K562 (cell line): ENCODE data around the gene CDC42SE2. TPM values are rescaled to one million over a fixed set of nuclear protein-coding genes. Genes with fewer than 3 reads are reported as not detected.

ENCODE experiments used
- ATAC-seq: fragments of 200-7000 bp; cut with Tn5 transposase; 3 replicates; pipeline ENCODE4 v1.9.1; 2020; ENCODE audit warnings: moderate library complexity
- BruUV-seq: library from RNA; stranded (reverse); fragments of 400-500 nt; replicated peaks from 2 replicates; lab custom pipeline; 2021; lab: Mats Ljungman, UMichigan
- CTCF ChIA-PET: fragments of 300-600 bp; formaldehyde crosslinking; extraction: SDS; loops from one replicate; lab custom pipeline; 2021; ENCODE audit warnings: low intra/inter-chr PET ratio; lab: Yijun Ruan, JAX
- POLR2A ChIA-PET: fragments of 300-600, 350-650 bp; sonication (Branson Sonifier 250); formaldehyde crosslinking; extraction: SDS; loops from one replicate; lab custom pipeline; 2021; ENCODE audit warnings: antibody characterized with exemption, inconsistent platforms; lab: Yijun Ruan, JAX
- DNase-seq, 4 experiments: peaks; one replicate each; pipeline versions ENCODE4 v3.0.0 to v3.0.0-alpha.2; 2011 to 2018; ENCODE audit warnings: low spot score in 3 of 4, mixed read lengths in 3 of 4; ENCODE audit errors: extremely low read depth in 1 of 4
- FAIRE-seq: peaks from 2 replicates; lab custom pipeline; 2011; peaks lifted over from hg19 to GRCh38; lab: Jason Lieb, UNC
- H2AFZ ChIP-seq: 2 replicates; pipeline ENCODE4 v1.6.0; 2011; ENCODE audit warnings: low read depth, low read length, control low read depth, inconsistent platforms
- H3K27ac ChIP-seq: fragments of 200-600 bp; 3 replicates; pipeline ENCODE4 v1.8.0; 2011; ENCODE audit warnings: low read depth, mild to moderate bottlenecking, control low read depth, inconsistent platforms, low read length, moderate library complexity, mixed read lengths; ENCODE audit errors: extremely low read depth
- H3K27me3 ChIP-seq, 2 experiments: fragments of 300-600 bp in 1 of 2; 2 replicates in 1 of 2; 3 replicates in 1 of 2; pipeline versions ENCODE4 v1.6.0 to v1.8.0; 2011; ENCODE audit warnings: inconsistent platforms in 2 of 2, low read length in 2 of 2, mild to moderate bottlenecking in 1 of 2, mixed read lengths in 1 of 2, moderate library complexity in 1 of 2; ENCODE audit not compliant: control insufficient read depth in 2 of 2, insufficient read depth in 2 of 2
- H3K36me3 ChIP-seq: fragments of 300-600 bp; 3 replicates; pipeline ENCODE4 v1.8.0; 2011; ENCODE audit warnings: mild to moderate bottlenecking, low read length, inconsistent platforms; ENCODE audit not compliant: control insufficient read depth, insufficient read depth
- H3K4me1 ChIP-seq, 2 experiments: fragments of 200-600 bp in 1 of 2; replicated peaks in 1 of 2; 2 replicates in 1 of 2; 3 replicates in 1 of 2; pipeline versions ENCODE4 v1.5.1 to v1.8.0; 2011; ENCODE audit warnings: inconsistent platforms in 2 of 2, low read length in 2 of 2, mild to moderate bottlenecking in 1 of 2, mixed read lengths in 1 of 2, moderate library complexity in 1 of 2; ENCODE audit not compliant: control insufficient read depth in 2 of 2, insufficient read depth in 2 of 2
- H3K4me2 ChIP-seq: 2 replicates; pipeline ENCODE4 v1.6.1; 2011; ENCODE audit warnings: low read length, control low read depth, inconsistent platforms, mixed read lengths; ENCODE audit not compliant: insufficient read depth
- H3K4me3 ChIP-seq: fragments of 200-600 bp; sonication (generic), shearing (Covaris generic); 2 replicates; pipeline ENCODE4 v1.5.1; 2016; ENCODE audit warnings: control low read depth, inconsistent platforms
- H3K79me2 ChIP-seq: fragments of 200-600 bp; 3 replicates; pipeline ENCODE4 v1.8.0; 2011; ENCODE audit warnings: low read length, inconsistent platforms; ENCODE audit not compliant: control insufficient read depth, insufficient read depth
- H3K9ac ChIP-seq, 2 experiments: 2 replicates each; pipeline versions ENCODE4 v1.6.0 to v1.6.1; 2011; ENCODE audit warnings: low read depth in 2 of 2, low read length in 2 of 2, control low read depth in 1 of 2, inconsistent platforms in 1 of 2, mild to moderate bottlenecking in 1 of 2, mixed read lengths in 1 of 2; ENCODE audit not compliant: insufficient read depth in 1 of 2
- H3K9me1 ChIP-seq: one replicate; pipeline ENCODE4 v1.6.0; 2011; ENCODE audit warnings: inconsistent platforms, mild to moderate bottlenecking, low read length, moderate library complexity; ENCODE audit not compliant: control insufficient read depth, insufficient read depth
- H3K9me3 ChIP-seq: replicated peaks from 2 replicates; pipeline ENCODE4 v1.5.1; 2011; ENCODE audit warnings: low read depth, low read length, inconsistent platforms; ENCODE audit not compliant: control insufficient read depth, insufficient read depth
- H4K20me1 ChIP-seq: replicated peaks from 2 replicates; pipeline ENCODE4 v1.6.1; 2011; ENCODE audit warnings: low read length, inconsistent platforms, mixed read lengths; ENCODE audit not compliant: control insufficient read depth, insufficient read depth
- BCL6 ChIP-seq: fragments of 250-450 bp; sonication (Bioruptor Pico); IDR thresholded peaks from 2 replicates; pipeline ENCODE4 v1.4.0; 2020
- ELF2 ChIP-seq: fragments of 250-450 bp; sonication (Bioruptor Pico); IDR thresholded peaks from 2 replicates; pipeline ENCODE4 v1.5.0; 2021; ENCODE audit warnings: mild to moderate bottlenecking
- ESRRB ChIP-seq: fragments of 250-450 bp; sonication (Bioruptor Pico); IDR thresholded peaks from 2 replicates; pipeline ENCODE4 v1.5.0; 2020; ENCODE audit warnings: mild to moderate bottlenecking, moderate library complexity, borderline replicate concordance
- FIP1L1 ChIP-seq: fragments of 200-400 bp; formaldehyde crosslinking; IDR thresholded peaks from 2 replicates; pipeline ENCODE4 v1.6.1; 2018; ENCODE audit warnings: mild to moderate bottlenecking, low read depth, low read length; ENCODE audit not compliant: poor library complexity, severe bottlenecking
- ID3 ChIP-seq, 2 experiments: fragments of 250-450 bp in 1 of 2; fragments of 450-650 bp in 1 of 2; sonication (Bioruptor Pico) in 1 of 2; IDR thresholded peaks; 2 replicates each; pipeline versions ENCODE4 v1.6.1 to v1.8.0; 2016 to 2021; ENCODE audit warnings: mild to moderate bottlenecking in 2 of 2, moderate library complexity in 2 of 2, missing compliant biosample characterization in 1 of 2, missing genetic modification characterization in 1 of 2
- IFI16 ChIP-seq: fragments of 250-450 bp; sonication (Bioruptor Pico); IDR thresholded peaks from 2 replicates; pipeline ENCODE4 v2.1.2; 2022; ENCODE audit warnings: mild to moderate bottlenecking, inconsistent platforms
- PTRF ChIP-seq: fragments of 450-650 bp; IDR thresholded peaks from 2 replicates; pipeline ENCODE4 v1.6.1; 2016; ENCODE audit warnings: mild to moderate bottlenecking, missing genetic modification characterization, missing compliant biosample characterization
- SNRNP70 ChIP-seq: fragments of 200-400 bp; formaldehyde crosslinking; optimal IDR thresholded peaks from 2 replicates; pipeline ENCODE3; 2017; ENCODE audit warnings: low read depth, low read length
- ZBTB11 ChIP-seq, 3 experiments: fragments of 200-800 bp in 1 of 3; fragments of 250-450 bp in 1 of 3; fragments of 450-650 bp in 1 of 3; sonication (Bioruptor Pico) in 1 of 3; sonication (Bioruptor generic) in 1 of 3; formaldehyde crosslinking in 1 of 3; IDR thresholded peaks; 2 replicates each; pipeline versions ENCODE4 v1.6.1 to v1.8.0; 2016 to 2022; ENCODE audit warnings: mild to moderate bottlenecking in 2 of 3, missing genetic modification characterization in 2 of 3, missing compliant biosample characterization in 1 of 3, moderate library complexity in 1 of 3
- WGBS: fragments of 100-300 bp; shearing (Covaris generic); methylation state at CpG from one replicate; pipeline ENCODE4 v1.1.6; 2016; ENCODE audit warnings: low coverage, mixed read lengths; ENCODE audit not compliant: insufficient coverage; ENCODE audit errors: missing lambda C conversion rate; 5-methylcytosine and 5-hydroxymethylcytosine counted together
- in situ Hi-C: fragments of 300-500 bp; cut with MboI; formaldehyde crosslinking; loops from 4 replicates; pipeline ENCODE4 v1.15.0; 2018; ENCODE audit warnings: inconsistent platforms, mixed read lengths
- intact Hi-C: fragments of 100-400 bp; cut with micrococcal nuclease; formaldehyde crosslinking; loops from 2 replicates; pipeline ENCODE4 v1.14.2; 2022
- polyA plus RNA-seq, 8 experiments: library from polyadenylated mRNA; depleted of rRNA in 4 of 8; stranded (reverse) in 5 of 8; unstranded in 3 of 8; fragments of >200 nt; fragmentation: Nextera tagmentation in 2 of 8; fragmentation: Illumina TruSeq in 1 of 8; extraction: Ambion mirVana in 2 of 8; extraction: Trizol in 1 of 8; gene quantifications; 2 replicates each; pipeline versions ENCODE4 v1.2.1 to v1.2.3, GENCODE V29; 2011 to 2014; ENCODE audit warnings: inconsistent platforms in 1 of 8, missing spikeins in 1 of 8
- total RNA-seq, 7 experiments: library from RNA; depleted of rRNA in 6 of 7; stranded (reverse); fragments of >200 nt in 6 of 7; fragmentation: Illumina TruSeq in 2 of 7; extraction: Trizol in 2 of 7; gene quantifications; 2 replicates each; pipeline versions ENCODE4 v1.2.1 to v1.2.3, GENCODE V29; 2011 to 2021; ENCODE audit warnings: low replicate concordance in 1 of 7

The CDC42SE2 gene
- total and polyA plus RNA-seq, 9 of the 15 experiments (the other 6 are each of a cell fraction or from before 2014, with no cell fraction given) = 24.8 to 44.3 (median 32.7) TPM

- no peaks in the 10 kb centered on the region for H4K20me1 ChIP-seq
- POLR2A ChIA-PET = interaction anchor here (0.6 to 1.1 kb wide), 2 partner anchors 11 to 1116 kb away, joined by 3 read pairs; no protein-coding TSS in a partner anchor
- in situ Hi-C loops = no loop called here
- H3K4me2 ChIP-seq = no peak overlapping the region
- peaks cover 33% of the 10 kb centered on the region for H3K36me3 ChIP-seq
- no peak overlapping the region for H3K4me3 ChIP-seq
- DNase-seq (no peak), FAIRE-seq (peak; percentile 73), ATAC-seq (no peak)
- TF ChIP-seq SNRNP70 (no peak), BCL6 (CRISPR knock-in tag) (no peak)
- no peak overlapping the region for H3K9ac ChIP-seq
- no peak overlapping the region for H2AFZ ChIP-seq
- BruUV-seq = no TSS peak
- intact Hi-C loops = no loop called here
- no peaks in the 10 kb centered on the region; a peak in 1 of 5 replicates for H3K4me1 ChIP-seq
- H3K79me2 ChIP-seq = peaks cover 40% of the 10 kb centered on the region
- no peaks in the 10 kb centered on the region for H3K9me3 ChIP-seq
- CTCF ChIA-PET = no interaction called here
- H3K27me3 ChIP-seq = no peaks in the 10 kb centered on the region
- WGBS = 79% methylated on average over 6 of the region's 6 CpGs
- no peak overlapping the region for H3K27ac ChIP-seq
- no peaks in the 10 kb centered on the region for H3K9me1 ChIP-seq
Observed at GRCh38 chr5:131363811-131364506, 100.1 kb downstream of the CDC42SE2 start.

GRCh38 chr5:131364507-131365050 is 100.7 kb downstream of the CDC42SE2 start:
- ChIA-PET POLR2A (interaction anchor here (0.6 to 1.5 kb wide), 5 partner anchors 10 to 1116 kb away, joined by 3 to 4 read pairs (median 3); no protein-coding TSS in a partner anchor), CTCF (no interaction called here)
- 70% methylated on average over 1 of the region's 1 CpG for WGBS
- Histone ChIP-seq H4K20me1 (no peaks in the 10 kb centered on the region), H3K4me2 (no peak overlapping the region), H3K4me1 (no peaks in the 10 kb centered on the region; a peak in 1 of 5 replicates), H2AFZ (no peak overlapping the region), H3K36me3 (peaks cover 28% of the 10 kb centered on the region), H3K9ac (no peak overlapping the region), H3K27ac (no peak overlapping the region), H3K27me3 (no peaks in the 10 kb centered on the region), H3K4me3 (no peak overlapping the region), H3K79me2 (peaks cover 46% of the 10 kb centered on the region), H3K9me1 (no peaks in the 10 kb centered on the region), H3K9me3 (no peaks in the 10 kb centered on the region)
- ATAC-seq = no peak; the same call in 2 of the 3 replicates
- no peak for DNase-seq
- intact Hi-C loops = no loop called here
- no peak for FAIRE-seq
- in situ Hi-C loops = no loop called here
- no TSS peak for BruUV-seq
- TF ChIP-seq ESRRB = no peak
- no peak for TF ChIP-seq PTRF (tag)
- no peak for TF ChIP-seq ID3 (CRISPR knock-in tag; IDR thresholded peaks at IDR 0.05)
- no peak for TF ChIP-seq ID3 (tag; IDR thresholded peaks at IDR 0.05)
- no peak for TF ChIP-seq ZBTB11 (CRISPR knock-in tag; IDR thresholded peaks at IDR 0.05)
- no peak for TF ChIP-seq ELF2
- TF ChIP-seq FIP1L1 = no peak
- no peak for TF ChIP-seq IFI16 (CRISPR knock-in tag)
